Activated T-helper 1 cell treated with anti-CD3 and anti-CD28 coated beads, Interleukin-12 subunit alpha, Interleukin-12 subunit beta, Interleukin-2, Interleukin-4 antibody, amounts not matched to agents 30 ng/mL and 10 ng/mL and 1 ng/mL, durations not matched to agents 14 hours and 24 hours and 36 hours (primary cell): ENCODE measurements around the gene SPATA12. TPM values are rescaled to one million over a fixed set of nuclear protein-coding genes. Genes with fewer than 3 reads are reported as not detected.

ENCODE experiments used
- DNase-seq: peaks from one replicate; pipeline ENCODE4 v3.0.0; 2021; ENCODE audit warnings: low spot score
- H3K27ac Mint-ChIP-seq: one replicate; pipeline ENCODE4 v1.8.0; 2021; ENCODE audit warnings: mild to moderate bottlenecking, mixed read lengths
- H3K27me3 Mint-ChIP-seq: one replicate; pipeline ENCODE4 v1.8.0; 2022; ENCODE audit warnings: mild to moderate bottlenecking, moderate library complexity, mixed read lengths; ENCODE audit not compliant: insufficient read depth
- H3K36me3 Mint-ChIP-seq: one replicate; pipeline ENCODE4 v1.8.0; 2021; ENCODE audit warnings: low read depth, mixed read lengths
- H3K4me1 Mint-ChIP-seq: one replicate; pipeline ENCODE4 v1.8.0; 2021; ENCODE audit warnings: low read depth, mixed read lengths
- H3K4me3 Mint-ChIP-seq: one replicate; pipeline ENCODE4 v1.8.0; 2021; ENCODE audit warnings: mild to moderate bottlenecking, moderate library complexity, mixed read lengths
- H3K9me3 Mint-ChIP-seq: one replicate; pipeline ENCODE4 v1.8.0; 2021; ENCODE audit warnings: mixed read lengths
- intact Hi-C: fragments of 100-400 bp; cut with micrococcal nuclease; formaldehyde crosslinking; loops from one replicate; pipeline ENCODE4 v1.15.1; 2024
- total RNA-seq: library from RNA; stranded (reverse); gene quantifications from 2 replicates; pipeline ENCODE4 v1.2.3, GENCODE V29; 2022

Gene SPATA12
- total RNA-seq, 1 donor from 2014 or later: not detected

DNA sequence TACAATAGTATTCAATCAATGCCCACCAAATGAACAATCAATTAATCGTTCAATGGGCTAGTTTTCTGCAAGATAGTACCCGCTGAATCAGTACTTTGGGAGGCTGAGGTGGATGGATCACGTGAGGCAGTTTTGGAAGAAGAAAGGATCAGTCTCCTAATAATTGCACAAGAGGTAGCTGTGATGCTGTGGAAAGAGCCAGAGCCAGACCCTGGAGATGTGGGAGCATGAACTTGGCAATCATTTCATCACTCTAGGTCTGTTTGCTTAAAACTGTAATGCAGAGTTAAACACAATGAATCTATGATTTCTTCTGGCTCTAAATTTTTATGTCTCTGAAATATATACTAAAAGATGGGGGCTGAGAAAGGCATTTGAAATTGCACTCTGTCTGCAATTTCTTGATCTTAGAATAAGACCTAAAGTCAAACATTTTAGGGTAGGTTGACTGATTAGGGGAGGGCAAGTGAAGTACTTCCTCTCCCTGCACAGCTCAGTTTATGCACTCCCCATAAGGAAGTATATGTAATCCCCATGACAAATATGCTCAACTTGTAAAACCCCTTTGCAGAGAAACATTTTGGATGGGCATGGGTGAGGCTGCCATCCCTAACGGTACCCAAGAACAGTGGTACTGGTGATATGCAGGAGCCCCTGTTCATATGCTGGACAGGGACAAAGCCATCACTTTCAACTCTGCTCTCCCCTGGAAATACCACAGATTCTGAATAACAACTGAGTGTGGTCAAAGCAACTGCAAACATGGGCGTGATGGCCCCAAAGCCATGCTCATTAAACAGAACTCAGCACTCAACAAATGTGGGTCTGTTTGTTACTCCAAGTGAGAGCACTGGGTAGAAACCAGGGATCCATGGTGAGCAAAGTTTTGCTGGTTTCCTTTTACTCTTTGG is 28.6 kb upstream of the SPATA12 start:
- no peaks in the 10 kb centered on the region for H3K36me3 Mint-ChIP-seq
- intact Hi-C loops: no loop called here

DNA sequence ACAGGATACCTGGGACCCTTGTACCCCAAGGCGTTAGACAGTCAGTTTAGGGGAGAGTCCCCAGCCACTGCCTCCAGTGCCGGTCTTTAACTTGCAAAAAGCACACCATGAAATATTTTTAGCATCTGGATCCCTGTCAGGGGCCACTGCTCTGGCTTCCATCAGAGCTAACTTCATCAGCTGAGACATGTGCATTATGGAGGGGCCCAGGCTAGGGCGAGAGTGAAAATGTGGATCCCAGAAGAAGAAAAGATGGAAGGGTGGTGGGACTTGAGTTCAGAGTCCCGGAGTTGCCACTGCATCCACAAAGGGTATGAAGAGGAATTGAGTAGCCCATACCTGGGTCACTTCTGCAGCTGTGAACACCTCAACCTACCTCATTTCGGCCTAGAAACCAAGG is 23.5 kb upstream of the SPATA12 start:
- no peak for DNase-seq
- H3K4me3 Mint-ChIP-seq: no peak overlapping the region
- H3K27ac Mint-ChIP-seq: no peak overlapping the region
- no peaks in the 10 kb centered on the region for H3K9me3 Mint-ChIP-seq
- H3K27me3 Mint-ChIP-seq: peaks cover 3% of the 10 kb centered on the region
- H3K36me3 Mint-ChIP-seq: no peaks in the 10 kb centered on the region
- intact Hi-C loops: no loop called here
- H3K4me1 Mint-ChIP-seq: no peaks in the 10 kb centered on the region

More for the DNA sequence above, 28.6 kb upstream of the SPATA12 start:
- no peaks in the 10 kb centered on the region for H3K4me1 Mint-ChIP-seq
- H3K27me3 Mint-ChIP-seq: peaks cover 12% of the 10 kb centered on the region
- DNase-seq: no peak
- H3K4me3 Mint-ChIP-seq: no peak overlapping the region
- no peak overlapping the region for H3K27ac Mint-ChIP-seq
- H3K9me3 Mint-ChIP-seq: no peaks in the 10 kb centered on the region

GRCh38 chr3:57038466-57039164 is 21.8 kb upstream of the SPATA12 start:
- no peak for DNase-seq
- Mint-ChIP-seq H3K36me3 (no peaks in the 10 kb centered on the region), H3K9me3 (no peaks in the 10 kb centered on the region), H3K4me3 (no peak overlapping the region), H3K27ac (no peak overlapping the region), H3K4me1 (no peaks in the 10 kb centered on the region), H3K27me3 (peaks cover 4% of the 10 kb centered on the region)
- intact Hi-C loops: no loop called here

DNA sequence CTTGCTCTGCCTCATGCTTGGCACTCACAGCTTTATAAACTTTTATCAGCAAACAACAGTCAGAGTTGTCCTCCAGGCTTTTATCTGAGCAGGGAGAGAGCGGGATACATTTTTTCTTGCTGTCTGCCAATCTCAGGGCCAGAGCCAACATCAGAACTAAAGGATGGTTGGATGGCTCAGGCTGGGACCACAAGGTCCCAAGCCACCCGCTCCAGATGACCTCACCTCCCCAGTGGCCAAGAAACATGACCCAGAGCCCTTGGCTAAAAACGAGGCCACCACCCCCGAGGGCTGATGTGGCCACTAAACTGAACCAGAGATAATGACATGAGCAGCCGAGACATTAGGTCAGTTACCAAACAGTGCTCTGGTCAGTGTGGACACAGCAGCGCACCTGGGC is 18.8 kb upstream of the SPATA12 start:
- intact Hi-C loops: no loop called here
- Mint-ChIP-seq H3K27ac (no peak overlapping the region), H3K27me3 (peaks cover 4% of the 10 kb centered on the region), H3K4me1 (no peaks in the 10 kb centered on the region), H3K4me3 (no peak overlapping the region), H3K9me3 (no peaks in the 10 kb centered on the region), H3K36me3 (no peaks in the 10 kb centered on the region)
- no peak for DNase-seq

- H3K27ac Mint-ChIP-seq: no peak overlapping the region
- H3K36me3 Mint-ChIP-seq: no peaks in the 10 kb centered on the region
- no peaks in the 10 kb centered on the region for H3K4me1 Mint-ChIP-seq
- no peak overlapping the region for H3K4me3 Mint-ChIP-seq
- H3K27me3 Mint-ChIP-seq: peaks cover 7% of the 10 kb centered on the region
- no peak for DNase-seq
- intact Hi-C loops: no loop called here
- no peaks in the 10 kb centered on the region for H3K9me3 Mint-ChIP-seq
Measured at GRCh38 chr3:57043518-57043917, 16.9 kb upstream of the SPATA12 start.

DNA sequence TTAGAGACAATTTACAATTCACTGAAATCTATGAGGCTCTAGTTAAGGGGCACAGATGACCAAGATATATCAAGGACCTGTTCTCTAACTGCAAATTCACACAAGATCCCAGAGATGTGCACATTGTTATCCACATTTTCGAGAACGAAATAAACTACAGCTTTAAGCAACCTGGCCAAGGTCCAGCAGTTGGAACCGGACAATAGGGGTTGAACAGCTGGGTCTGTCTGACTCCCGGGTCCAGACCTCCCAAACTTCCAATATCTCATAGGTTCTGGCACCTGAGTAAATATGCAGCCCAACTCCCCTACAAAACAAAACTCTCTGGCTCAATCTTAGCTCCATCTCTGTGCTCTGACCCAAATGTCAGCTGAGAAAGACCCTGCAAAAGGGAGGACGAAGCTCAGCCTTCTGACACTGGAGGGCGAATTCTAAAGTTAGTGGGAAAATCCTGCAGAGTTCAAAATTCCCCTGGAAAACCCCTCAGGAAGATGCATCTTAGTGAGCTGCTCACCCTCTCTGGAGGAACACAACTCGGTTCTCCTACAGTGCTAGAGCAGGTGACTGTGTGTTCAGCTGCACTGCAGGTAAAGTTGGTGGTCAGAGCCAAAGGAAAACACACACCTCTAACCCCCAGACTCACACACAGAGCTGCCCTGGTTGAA is 14.2 kb upstream of the SPATA12 start:
- Mint-ChIP-seq H3K4me3 (no peak overlapping the region), H3K4me1 (no peaks in the 10 kb centered on the region), H3K27ac (no peak overlapping the region), H3K27me3 (peaks cover 7% of the 10 kb centered on the region), H3K9me3 (no peaks in the 10 kb centered on the region), H3K36me3 (no peaks in the 10 kb centered on the region)
- no peak for DNase-seq
- intact Hi-C loops: no loop called here

DNA sequence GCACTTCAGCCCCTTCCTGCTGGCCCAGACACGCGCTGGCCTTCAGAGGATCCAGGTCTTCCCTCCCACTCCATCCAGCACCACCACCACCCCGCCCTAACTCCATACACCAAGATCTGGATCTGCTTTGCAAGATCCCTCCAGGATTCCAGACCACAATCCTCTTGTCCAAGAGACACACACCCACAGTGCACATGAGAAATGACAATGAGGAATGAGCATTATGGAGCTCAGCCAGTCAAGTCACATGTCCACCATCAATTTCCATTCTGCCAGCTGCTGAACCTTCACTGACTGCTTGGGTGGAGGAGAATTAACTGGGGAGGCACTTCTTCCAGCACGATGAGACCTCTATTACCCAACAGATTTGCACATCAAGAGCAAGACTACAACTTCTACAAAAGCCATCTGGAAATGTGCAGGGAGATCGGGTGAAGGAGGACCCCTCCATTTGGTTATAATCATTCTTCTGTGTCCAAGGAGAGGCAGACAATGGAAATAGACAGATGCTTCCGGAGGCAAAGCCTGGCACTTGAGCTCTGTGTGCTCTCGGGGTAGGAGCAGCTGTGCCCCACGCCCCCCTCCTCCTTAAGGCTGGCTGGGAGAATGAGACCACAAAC is 12.3 kb upstream of the SPATA12 start:
- intact Hi-C loops: no loop called here
- H3K4me3 Mint-ChIP-seq: no peak overlapping the region
- DNase-seq: no peak
- H3K27ac Mint-ChIP-seq: no peak overlapping the region
- H3K36me3 Mint-ChIP-seq: no peaks in the 10 kb centered on the region
- H3K4me1 Mint-ChIP-seq: no peaks in the 10 kb centered on the region
- peaks cover 4% of the 10 kb centered on the region for H3K27me3 Mint-ChIP-seq
- no peaks in the 10 kb centered on the region for H3K9me3 Mint-ChIP-seq

DNA sequence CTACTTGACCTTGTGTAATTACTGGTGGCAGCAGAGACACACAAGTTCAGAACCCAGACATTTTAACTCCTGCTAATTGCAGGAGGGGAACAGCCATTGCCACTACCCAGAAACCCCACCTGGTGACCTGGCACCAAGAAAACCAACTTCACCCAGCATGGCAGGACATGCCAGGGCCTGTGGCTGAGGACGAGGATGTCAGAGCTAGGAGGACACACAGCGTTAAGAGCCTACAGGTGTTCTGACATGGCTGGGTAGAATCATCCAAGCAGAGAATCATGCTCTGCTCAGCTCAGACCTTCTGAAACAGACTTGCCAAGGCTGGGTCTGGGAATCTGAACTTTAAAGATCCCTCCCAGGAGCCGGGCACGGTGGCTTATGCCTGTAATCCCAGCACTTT is 11.7 kb upstream of the SPATA12 start:
- H3K36me3 Mint-ChIP-seq: no peaks in the 10 kb centered on the region
- peaks cover 3% of the 10 kb centered on the region for H3K27me3 Mint-ChIP-seq
- intact Hi-C loops: no loop called here
- no peak overlapping the region for H3K27ac Mint-ChIP-seq
- no peaks in the 10 kb centered on the region for H3K4me1 Mint-ChIP-seq
- H3K9me3 Mint-ChIP-seq: no peaks in the 10 kb centered on the region
- H3K4me3 Mint-ChIP-seq: no peak overlapping the region
- DNase-seq: no peak

- H3K36me3 Mint-ChIP-seq: no peaks in the 10 kb centered on the region
Measured at GRCh38 chr3:57052662-57053061, 7.8 kb upstream of the SPATA12 start.

DNA sequence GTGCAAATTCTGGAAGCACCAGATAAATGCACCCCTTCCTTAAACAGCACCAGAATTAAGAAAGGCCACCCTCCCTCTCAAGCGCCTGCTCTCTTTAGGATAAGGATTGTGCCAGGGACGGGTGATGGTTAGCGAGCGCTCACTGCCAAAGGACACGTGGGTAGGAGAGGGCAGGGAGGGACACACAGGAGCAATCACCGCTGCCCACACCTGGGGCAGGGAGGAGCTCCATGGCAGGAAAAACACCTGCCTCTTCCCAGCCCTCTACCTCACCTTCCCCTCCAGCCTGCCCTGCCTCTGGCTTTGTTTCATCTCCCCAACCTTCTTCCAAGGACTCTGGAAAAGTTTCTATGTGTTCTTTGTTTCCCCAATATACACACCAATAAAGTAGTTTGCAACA is 7.3 kb upstream of the SPATA12 start:
- H3K4me3 Mint-ChIP-seq: no peak overlapping the region
- intact Hi-C loops: no loop called here
- no peaks in the 10 kb centered on the region for H3K27me3 Mint-ChIP-seq
- no peaks in the 10 kb centered on the region for H3K4me1 Mint-ChIP-seq
- H3K36me3 Mint-ChIP-seq: no peaks in the 10 kb centered on the region
- H3K27ac Mint-ChIP-seq: no peak overlapping the region
- no peaks in the 10 kb centered on the region for H3K9me3 Mint-ChIP-seq
- DNase-seq: no peak

More at GRCh38 chr3:57052662-57053061, 7.8 kb upstream of the SPATA12 start:
- Mint-ChIP-seq H3K27me3 (no peaks in the 10 kb centered on the region), H3K4me1 (no peaks in the 10 kb centered on the region), H3K9me3 (no peaks in the 10 kb centered on the region), H3K4me3 (no peak overlapping the region), H3K27ac (no peak overlapping the region)
- no peak for DNase-seq
- intact Hi-C loops: no loop called here

- Mint-ChIP-seq H3K36me3 (no peaks in the 10 kb centered on the region), H3K27me3 (no peaks in the 10 kb centered on the region), H3K27ac (no peak overlapping the region)
Measured at GRCh38 chr3:57057351-57057750, 3.1 kb upstream of the SPATA12 start.

DNA sequence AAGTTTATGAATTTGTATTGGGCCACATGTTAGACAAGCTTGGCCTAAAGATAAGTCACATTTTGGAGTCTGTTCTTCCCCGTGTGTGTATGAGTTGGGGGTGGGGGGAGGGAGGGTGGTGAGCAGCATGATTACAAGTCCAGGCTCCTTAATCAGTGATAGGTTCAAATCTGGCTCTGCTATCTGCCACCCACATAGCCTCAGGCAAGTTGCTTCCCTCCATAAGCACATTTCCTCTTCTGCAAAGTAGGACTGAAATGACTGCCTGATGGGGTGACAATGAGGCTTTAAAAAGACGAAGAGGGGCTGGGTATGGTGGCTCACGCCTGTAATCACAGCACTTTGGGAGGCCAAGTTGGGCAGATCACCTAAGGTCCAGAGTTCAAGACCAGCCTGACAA is 1.1 kb upstream of the SPATA12 start:
- Mint-ChIP-seq H3K4me1 (no peaks in the 10 kb centered on the region), H3K4me3 (no peak overlapping the region), H3K27me3 (peaks cover 2% of the 10 kb centered on the region), H3K36me3 (no peaks in the 10 kb centered on the region), H3K27ac (no peak overlapping the region), H3K9me3 (no peaks in the 10 kb centered on the region)
- intact Hi-C loops: no loop called here
- no peak for DNase-seq

More at GRCh38 chr3:57057351-57057750, 3.1 kb upstream of the SPATA12 start:
- Mint-ChIP-seq H3K4me1 (no peaks in the 10 kb centered on the region), H3K9me3 (no peaks in the 10 kb centered on the region), H3K4me3 (no peak overlapping the region)
- intact Hi-C loops: no loop called here
- DNase-seq: no peak
